Right lobe of liver (tissue), 4 donors: Measurements from ENCODE around the gene MT1A.

Source experiments
- POLR2A ChIP-seq: fragments of 450-650 bp; IDR thresholded peaks from one replicate; pipeline ENCODE4 v1.6.1; 2017; ENCODE audit warnings: antibody characterized with exemption, mild to moderate bottlenecking
- TF ChIP-seq, protein P1 (sequence below), 4 donors: fragments of 200-600 bp in 3 of 4; fragments of 450-650 bp in 1 of 4; IDR thresholded peaks; one replicate each; pipeline versions ENCODE4 v1.5.1 to v1.8.0; 2016 to 2022; ENCODE audit warnings: antibody characterized with exemption in 4 of 4, mild to moderate bottlenecking in 2 of 4
- donor health status: DM: no; HTN: no; CAD: no.
- donor health status: DM: no; HTN: no; CAD: no.
- donor health status: DM: no; HTN: yes; CAD: no.

DNA sequence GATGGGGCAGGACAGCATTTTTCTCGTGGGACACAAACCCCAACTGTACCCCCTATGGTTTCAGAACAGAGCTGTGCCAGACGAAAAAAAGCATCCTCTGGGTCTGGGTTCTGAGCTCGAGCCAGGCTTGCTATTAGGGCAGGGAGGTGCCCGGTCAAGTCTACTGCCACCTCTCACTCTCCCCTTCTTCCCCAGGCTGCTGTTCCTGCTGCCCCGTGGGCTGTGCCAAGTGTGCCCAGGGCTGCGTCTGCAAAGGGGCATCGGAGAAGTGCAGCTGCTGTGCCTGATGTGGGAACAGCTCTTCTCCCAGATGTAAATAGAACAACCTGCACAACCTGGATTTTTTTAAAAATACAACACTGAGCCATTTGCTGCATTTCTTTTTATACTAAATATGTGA is 11.8 kb upstream of the MT1A start:
- TF ChIP-seq, protein P1, sequence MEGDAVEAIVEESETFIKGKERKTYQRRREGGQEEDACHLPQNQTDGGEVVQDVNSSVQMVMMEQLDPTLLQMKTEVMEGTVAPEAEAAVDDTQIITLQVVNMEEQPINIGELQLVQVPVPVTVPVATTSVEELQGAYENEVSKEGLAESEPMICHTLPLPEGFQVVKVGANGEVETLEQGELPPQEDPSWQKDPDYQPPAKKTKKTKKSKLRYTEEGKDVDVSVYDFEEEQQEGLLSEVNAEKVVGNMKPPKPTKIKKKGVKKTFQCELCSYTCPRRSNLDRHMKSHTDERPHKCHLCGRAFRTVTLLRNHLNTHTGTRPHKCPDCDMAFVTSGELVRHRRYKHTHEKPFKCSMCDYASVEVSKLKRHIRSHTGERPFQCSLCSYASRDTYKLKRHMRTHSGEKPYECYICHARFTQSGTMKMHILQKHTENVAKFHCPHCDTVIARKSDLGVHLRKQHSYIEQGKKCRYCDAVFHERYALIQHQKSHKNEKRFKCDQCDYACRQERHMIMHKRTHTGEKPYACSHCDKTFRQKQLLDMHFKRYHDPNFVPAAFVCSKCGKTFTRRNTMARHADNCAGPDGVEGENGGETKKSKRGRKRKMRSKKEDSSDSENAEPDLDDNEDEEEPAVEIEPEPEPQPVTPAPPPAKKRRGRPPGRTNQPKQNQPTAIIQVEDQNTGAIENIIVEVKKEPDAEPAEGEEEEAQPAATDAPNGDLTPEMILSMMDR (IDR thresholded peaks at IDR 0.05): no peak
- no peak for TF ChIP-seq POLR2A
